SK-N-SH treated with all-trans-retinoic acid at 6 μM for 48 hours (cell line): Measurements from ENCODE around the gene SCARF2.

ENCODE experiments used
- ATAC-seq: fragments of 200-7000 bp; cut with Tn5 transposase; 3 replicates; pipeline ENCODE4 v1.9.1; 2020; ENCODE audit warnings: mild to moderate bottlenecking, moderate library complexity
- BACH2 ChIP-seq: fragments of 250-450 bp; sonication (Bioruptor Pico); IDR thresholded peaks from 2 replicates; pipeline ENCODE4 v1.9.0; 2021; ENCODE audit warnings: mild to moderate bottlenecking, borderline replicate concordance
- CREB5 ChIP-seq: fragments of 250-450 bp; sonication (Bioruptor Pico); IDR thresholded peaks from 2 replicates; pipeline ENCODE4 v1.5.1; 2020; ENCODE audit warnings: low read depth, mild to moderate bottlenecking, moderate library complexity
- CSDC2 ChIP-seq: fragments of 250-450 bp; sonication (Bioruptor Pico); IDR thresholded peaks from 2 replicates; pipeline ENCODE4 v1.5.0; 2020; ENCODE audit warnings: mild to moderate bottlenecking, moderate library complexity
- CSRNP3 ChIP-seq: fragments of 250-450 bp; sonication (Bioruptor Pico); IDR thresholded peaks from 2 replicates; pipeline ENCODE4 v1.5.1; 2021; ENCODE audit warnings: mild to moderate bottlenecking, moderate library complexity
- ESRRG ChIP-seq: fragments of 250-450 bp; sonication (Bioruptor Pico); IDR thresholded peaks from 2 replicates; pipeline ENCODE4 v1.6.1; 2021; ENCODE audit warnings: mild to moderate bottlenecking
- GLIS3 ChIP-seq: fragments of 250-450 bp; sonication (Bioruptor Pico); IDR thresholded peaks from 2 replicates; pipeline ENCODE4 v1.5.0; 2020; ENCODE audit warnings: mild to moderate bottlenecking, moderate library complexity
- ISL1 ChIP-seq: fragments of 250-450 bp; sonication (Bioruptor Pico); IDR thresholded peaks from 2 replicates; pipeline ENCODE4 v2.1.2; 2022; ENCODE audit warnings: mild to moderate bottlenecking, moderate library complexity
- OSR1 ChIP-seq: fragments of 250-450 bp; sonication (Bioruptor Pico); IDR thresholded peaks from 2 replicates; pipeline ENCODE4 v1.8.0; 2022; ENCODE audit warnings: moderate library complexity, mild to moderate bottlenecking, inconsistent platforms
- PATZ1 ChIP-seq: fragments of 250-450 bp; sonication (Bioruptor Pico); IDR thresholded peaks from 2 replicates; pipeline ENCODE4 v1.8.0; 2020; ENCODE audit warnings: mild to moderate bottlenecking, moderate library complexity, borderline replicate concordance
- RARB ChIP-seq: fragments of 250-450 bp; sonication (Bioruptor Pico); IDR thresholded peaks from 2 replicates; pipeline ENCODE4 v1.8.0; 2021; ENCODE audit warnings: mild to moderate bottlenecking, moderate library complexity
- SNAI2 ChIP-seq: fragments of 250-450 bp; sonication (Bioruptor Pico); IDR thresholded peaks from 2 replicates; pipeline ENCODE4 v1.5.0; 2020; ENCODE audit warnings: mild to moderate bottlenecking, moderate library complexity
- TCF4 ChIP-seq: fragments of 250-450 bp; sonication (Bioruptor Pico); IDR thresholded peaks from 2 replicates; pipeline ENCODE4 v1.8.0; 2021; ENCODE audit warnings: mild to moderate bottlenecking, moderate library complexity, borderline replicate concordance
- TOX ChIP-seq: fragments of 250-450 bp; sonication (Bioruptor Pico); IDR thresholded peaks from 2 replicates; pipeline ENCODE4 v1.8.0; 2021; ENCODE audit warnings: mild to moderate bottlenecking, moderate library complexity, borderline replicate concordance
- TSHZ2 ChIP-seq: fragments of 250-450 bp; sonication (Bioruptor Pico); IDR thresholded peaks from 2 replicates; pipeline ENCODE4 v1.5.0; 2020; ENCODE audit warnings: mild to moderate bottlenecking, moderate library complexity
- ZFP30 ChIP-seq: fragments of 450-650 bp; formaldehyde crosslinking; IDR thresholded peaks from 2 replicates; pipeline ENCODE4 v1.5.0; 2022; ENCODE audit warnings: mild to moderate bottlenecking, moderate library complexity
- ZNF565 ChIP-seq: fragments of 450-650 bp; formaldehyde crosslinking; conservative IDR thresholded peaks from 2 replicates; pipeline ENCODE4 v1.5.0; 2020; ENCODE audit warnings: low read depth, mild to moderate bottlenecking, moderate library complexity
- ZNF70 ChIP-seq: fragments of 450-650 bp; formaldehyde crosslinking; IDR thresholded peaks from 2 replicates; pipeline ENCODE4 v1.5.0; 2020; ENCODE audit warnings: mild to moderate bottlenecking, moderate library complexity
- ZNF8 ChIP-seq: fragments of 450-650 bp; formaldehyde crosslinking; IDR thresholded peaks from 2 replicates; pipeline ENCODE4 v1.5.0; 2020; ENCODE audit warnings: mild to moderate bottlenecking, moderate library complexity

SCARF2 gene

GRCh38 chr22:20438678-20439492, 1.3 kb upstream of the SCARF2 start (continued):
- no peak for TF ChIP-seq TSHZ2

- ATAC-seq = no peak
- no peak for TF ChIP-seq ZNF565 (CRISPR knock-in tag)
- TF ChIP-seq OSR1 = no peak
- no peak for TF ChIP-seq RARB
- TF ChIP-seq SNAI2 (CRISPR knock-in tag) = no peak
- no peak for TF ChIP-seq ZFP30 (CRISPR knock-in tag)
- no peak for TF ChIP-seq TSHZ2
- no peak for TF ChIP-seq PATZ1 (CRISPR knock-in tag)
- TF ChIP-seq TOX (CRISPR knock-in tag) = no peak
- no peak for TF ChIP-seq CSDC2 (CRISPR knock-in tag)
- TF ChIP-seq ESRRG (CRISPR knock-in tag) = no peak
- TF ChIP-seq BACH2 = no peak
- no peak for TF ChIP-seq ZNF70 (CRISPR knock-in tag)
- TF ChIP-seq ISL1 (CRISPR knock-in tag) = no peak
- no peak for TF ChIP-seq GLIS3 (CRISPR knock-in tag)
- no peak for TF ChIP-seq CREB5 (CRISPR knock-in tag)
- TF ChIP-seq CSRNP3 (CRISPR knock-in tag) = no peak
- TF ChIP-seq TCF4 (CRISPR knock-in tag) = no peak
Measured at GRCh38 chr22:20438427-20438677, 727 bp upstream of the SCARF2 start.

GRCh38 chr22:20436768-20437612, 635 bp downstream of the SCARF2 start:
- ATAC-seq = peak; percentile 22
- TF ChIP-seq TOX (CRISPR knock-in tag) = no peak
- TF ChIP-seq BACH2 = no peak
- TF ChIP-seq RARB = no peak
- TF ChIP-seq OSR1 = no peak
- no peak for TF ChIP-seq ESRRG (CRISPR knock-in tag)
- TF ChIP-seq TSHZ2 = no peak
- no peak for TF ChIP-seq CSDC2 (CRISPR knock-in tag)
- no peak for TF ChIP-seq PATZ1 (CRISPR knock-in tag)
- no peak for TF ChIP-seq CREB5 (CRISPR knock-in tag)
- no peak for TF ChIP-seq ZNF565 (CRISPR knock-in tag)
- TF ChIP-seq ZNF8 (CRISPR knock-in tag) = no peak
